ENCODE results near the gene CAD. TPM values are rescaled to one million over a fixed set of nuclear protein-coding genes. Genes with fewer than 3 reads are reported as not detected.
A peak's percentile ranks its signal among the peaks of the same experiment; 100 is the strongest.

CAD gene
- total and polyA plus RNA-seq, 2 of the 4 experiments (the other 2 are of a cell fraction), result 12.9 to 38.7 TPM

DNA sequence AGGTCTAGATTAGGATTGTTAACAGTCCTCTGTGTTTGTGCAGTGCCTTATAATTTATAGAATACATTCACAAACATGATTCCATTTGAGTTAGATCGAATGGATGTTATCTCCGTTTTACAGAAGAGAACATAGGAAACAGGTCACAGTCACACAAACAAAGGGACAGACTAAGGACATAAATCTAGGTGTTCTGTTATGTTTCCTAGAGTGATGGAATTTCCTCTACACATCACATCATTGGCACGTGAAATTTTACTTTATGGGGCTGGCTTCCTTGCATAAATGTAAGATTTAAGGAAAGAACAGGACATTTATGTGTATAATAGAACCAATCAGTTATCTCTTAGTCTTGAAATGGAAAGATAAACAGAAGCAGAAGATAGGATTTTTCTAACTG lies 71.4 kb downstream of the CAD start:
- intact Hi-C loops (cut with micrococcal nuclease) (no loop called here), in situ Hi-C loops (cut with MboI; ENCODE audit: low sequenced_read_pairs) (no loop called here), dilution Hi-C loops (cut with HindIII; ENCODE audit: low sequenced_read_pairs, unreplicated experiment) (no loop called here)
- H4K8ac ChIP-seq (ENCODE audit: low read depth in 2 of 2, low read length in 2 of 2), result no peak overlapping the region
- DNase-seq (no peak), ATAC-seq (ENCODE audit: low read depth) (peak; percentile 40; the same call in 1 of the 2 replicates)
- no peak overlapping the region for H3K4me2 ChIP-seq (ENCODE audit: low read depth, low read length)
- peaks cover 6% of the 10 kb centered on the region for H3K4me1 ChIP-seq (ENCODE audit: control insufficient read depth, insufficient read depth, low read length)
- H4K91ac ChIP-seq (ENCODE audit: insufficient read depth, low read depth, low read length), result no peak overlapping the region
- H3K27me3 ChIP-seq (ENCODE audit: control insufficient read depth, insufficient read depth, low read length), result peaks cover 10% of the 10 kb centered on the region
- no peak overlapping the region for H2AK9ac ChIP-seq (replicated peaks; ENCODE audit: low read depth, low read length, poor library complexity)
- no peak overlapping the region for H2BK120ac ChIP-seq (ENCODE audit: low read depth, low read length)
- H2BK5ac ChIP-seq (ENCODE audit: low read depth, low read length, poor library complexity, severe bottlenecking), result no peak overlapping the region
- TF ChIP-seq CTCF (conservative IDR thresholded peaks at IDR 0.05; ENCODE audit: low read depth, low read length) (no peak), BHLHE40 (IDR thresholded peaks at IDR 0.05; ENCODE audit: low read depth, low read length) (no peak), RFX5 (IDR thresholded peaks at IDR 0.05; ENCODE audit: low read depth, low read length) (no peak), RCOR1 (IDR thresholded peaks at IDR 0.05; ENCODE audit: insufficient replicate concordance, low read length) (no peak), NFE2L2 (IDR thresholded peaks at IDR 0.05; ENCODE audit: low read depth, low read length) (no peak), USF2 (IDR thresholded peaks at IDR 0.05; ENCODE audit: low read depth, low read length) (no peak), MAFK (IDR thresholded peaks at IDR 0.05; ENCODE audit: low read depth, low read length) (no peak), POLR2A (IDR thresholded peaks at IDR 0.05; ENCODE audit: low read depth, low read length) (no peak), SMC3 (IDR thresholded peaks at IDR 0.05; ENCODE audit: low read depth, low read length) (no peak), FOS (IDR thresholded peaks at IDR 0.05; ENCODE audit: low read depth, low read length) (no peak), CEBPB (IDR thresholded peaks at IDR 0.05; ENCODE audit: low read depth, low read length) (no peak), RAD21 (IDR thresholded peaks at IDR 0.05; ENCODE audit: low read length) (no peak)
- TF ChIP-seq, protein P1, sequence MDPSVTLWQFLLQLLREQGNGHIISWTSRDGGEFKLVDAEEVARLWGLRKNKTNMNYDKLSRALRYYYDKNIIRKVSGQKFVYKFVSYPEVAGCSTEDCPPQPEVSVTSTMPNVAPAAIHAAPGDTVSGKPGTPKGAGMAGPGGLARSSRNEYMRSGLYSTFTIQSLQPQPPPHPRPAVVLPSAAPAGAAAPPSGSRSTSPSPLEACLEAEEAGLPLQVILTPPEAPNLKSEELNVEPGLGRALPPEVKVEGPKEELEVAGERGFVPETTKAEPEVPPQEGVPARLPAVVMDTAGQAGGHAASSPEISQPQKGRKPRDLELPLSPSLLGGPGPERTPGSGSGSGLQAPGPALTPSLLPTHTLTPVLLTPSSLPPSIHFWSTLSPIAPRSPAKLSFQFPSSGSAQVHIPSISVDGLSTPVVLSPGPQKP (IDR thresholded peaks at IDR 0.05; ENCODE audit: borderline replicate concordance, low read depth, low read length), result no peak
- no peak overlapping the region for H4K5ac ChIP-seq (ENCODE audit: low read depth, low read length)
- peaks cover 4% of the 10 kb centered on the region for H3K9me1 ChIP-seq (ENCODE audit: insufficient read depth, low read length)
- no peaks in the 10 kb centered on the region for H3K79me1 ChIP-seq (ENCODE audit: low read depth in 1 of 2, low read length in 2 of 2)
- POLR2A ChIA-PET (ENCODE audit: unreplicated experiment), result no interaction called here
- H3K23ac ChIP-seq (ENCODE audit: low read depth, low read length), result no peak overlapping the region
- no peak overlapping the region for H2AK5ac ChIP-seq (ENCODE audit: low read depth, low read length)
- H4K20me1 ChIP-seq (ENCODE audit: insufficient read depth, low read length), result no peaks in the 10 kb centered on the region; the same call in 1 of the 2 replicates
- WGBS, 2 experiments (ENCODE audit: extremely low coverage in 2 of 2, insufficient read length in 1 of 2), result no CpG with 5 or more reads among the region's 3 CpGs
- no peak overlapping the region for H3K18ac ChIP-seq (ENCODE audit: low read depth, low read length)
- no peak overlapping the region for H3K4ac ChIP-seq (ENCODE audit: low read depth, low read length)
- H2BK20ac ChIP-seq (ENCODE audit: low read depth, low read length), result no peak overlapping the region
- no peak overlapping the region for H2AFZ ChIP-seq (replicated peaks; ENCODE audit: low read length, poor library complexity)
- H3K14ac ChIP-seq (replicated peaks; ENCODE audit: low read depth, low read length), result no peak overlapping the region
- no peaks in the 10 kb centered on the region for H3K9me3 ChIP-seq (ENCODE audit: control insufficient read depth, insufficient read depth, low read length)
- no peak overlapping the region for H3K4me3 ChIP-seq (ENCODE audit: insufficient read depth, low read depth, low read length)
- H3K9ac ChIP-seq (ENCODE audit: low read depth, low read length), result no peak overlapping the region
- H3K27ac ChIP-seq (ENCODE audit: insufficient read depth, low read length), result no peak overlapping the region
- BruUV-seq (replicated peaks), result no TSS peak
- H2BK15ac ChIP-seq (ENCODE audit: low read depth, low read length), result no peak overlapping the region
- no peak overlapping the region for H3K56ac ChIP-seq (ENCODE audit: extremely low read depth, insufficient read depth, low read length)
- no peaks in the 10 kb centered on the region for H3K36me3 ChIP-seq (ENCODE audit: control insufficient read depth, insufficient read depth, low read length)
- CTCF ChIA-PET, result interaction anchor here (1.0 to 1.7 kb wide), 2 partner anchors 9 to 14 kb away, joined by 3 to 4 read pairs; no protein-coding TSS in a partner anchor

All from IMR-90 (cell line).